ENCODE results near the gene PDCD10.

- TF ChIP-seq POLR2A (IDR thresholded peaks at IDR 0.05; ENCODE audit: low read depth, low read length) (no peak), CTCF (IDR thresholded peaks at IDR 0.05; ENCODE audit: extremely low read depth in 1 of 2, insufficient read depth in 1 of 2, low read depth in 1 of 2, low read length in 2 of 2) (no peak), POLR2AphosphoS5 (IDR thresholded peaks at IDR 0.05; ENCODE audit: insufficient read depth, low read depth, low read length) (no peak), JUN (IDR thresholded peaks at IDR 0.05; ENCODE audit: borderline replicate concordance, insufficient read depth, insufficient read length, low read depth) (no peak), EZH2 (IDR thresholded peaks at IDR 0.05; ENCODE audit: borderline replicate concordance, low read depth, low read length, severe bottlenecking) (no peak), MYC (IDR thresholded peaks at IDR 0.05; ENCODE audit: low read depth, low read length) (no peak)
These were observed 45.7 kb upstream of the PDCD10 start for GRCh38 chr3:167780214-167780883.

Measured in endothelial cell of umbilical vein (primary cell).